Neuron (in vitro differentiated cells): ENCODE results near the gene PCDHGB2.
"Not testable (repeated sequence)": the region's sequence is repeated elsewhere in the genome, so short reads cannot be mapped to it uniquely, and the experiment has no call there.

Experiments used
- H2AFZ ChIP-seq: one replicate; pipeline ENCODE4 v1.6.1; 2013; ENCODE audit warnings: low read depth, mild to moderate bottlenecking, inconsistent platforms, low read length, moderate library complexity
- H3K27me3 ChIP-seq: one replicate; pipeline ENCODE4 v1.6.1; 2013; ENCODE audit warnings: low read length; ENCODE audit not compliant: insufficient read depth
- H3K36me3 ChIP-seq: one replicate; pipeline ENCODE4 v1.6.1; 2013; ENCODE audit warnings: low read length; ENCODE audit not compliant: insufficient read depth
- H3K4me1 ChIP-seq: one replicate; pipeline ENCODE4 v1.6.1; 2013; ENCODE audit warnings: low read length; ENCODE audit not compliant: insufficient read depth
- H3K4me3 ChIP-seq: 2 replicates; pipeline ENCODE4 v1.5.1; 2013; ENCODE audit warnings: mild to moderate bottlenecking, low read length, moderate library complexity
- H3K9me3 ChIP-seq: one replicate; pipeline ENCODE4 v1.6.1; 2013; ENCODE audit warnings: low read length

PCDHGB2 gene

DNA sequence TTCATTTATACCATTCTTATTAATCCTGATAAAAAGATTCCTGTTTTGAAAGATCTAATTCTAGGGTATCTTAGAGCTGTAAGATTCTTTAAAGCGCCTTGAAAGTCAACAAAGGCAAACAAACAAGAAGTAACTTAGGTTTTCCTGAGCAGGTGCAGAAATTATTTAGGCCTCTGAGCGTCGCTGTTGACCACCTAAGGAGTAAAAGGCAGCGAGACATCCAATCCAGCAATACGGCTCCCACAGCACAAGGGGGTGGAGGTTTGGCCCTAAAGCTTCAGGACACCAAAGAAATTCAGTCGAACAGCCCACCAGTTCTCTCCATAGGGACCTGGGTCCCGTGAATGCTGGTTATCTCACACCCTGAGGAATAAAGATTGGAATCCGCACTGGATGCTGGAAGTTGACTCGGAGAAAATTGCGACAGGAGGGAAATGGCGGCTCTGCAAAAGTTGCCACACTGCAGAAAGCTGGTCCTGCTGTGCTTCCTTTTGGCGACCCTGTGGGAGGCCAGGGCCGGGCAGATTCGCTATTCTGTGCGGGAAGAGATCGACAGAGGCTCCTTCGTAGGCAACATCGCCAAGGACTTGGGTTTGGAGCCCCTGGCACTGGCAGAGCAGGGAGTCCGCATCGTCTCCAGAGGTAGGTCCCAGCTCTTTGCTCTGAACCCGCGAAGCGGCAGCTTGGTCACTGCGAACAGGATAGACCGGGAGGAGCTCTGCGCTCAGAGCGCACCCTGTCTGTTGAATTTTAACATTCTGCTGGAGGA lies 21.1 kb upstream of the PCDHGB2 start, which contains the start of gene PCDHGA2:
PCDHGA2 (plus strand) TSS at position 223 of the 769 bp plus-strand sequence.
- Histone ChIP-seq H3K27me3 (no peaks in the 10 kb centered on the region), H3K4me3 (no peak within 1 kb of the TSS), H2AFZ (no peak within 1 kb of the TSS), H3K36me3 (no peaks in the 10 kb centered on the region), H3K4me1 (no peaks in the 10 kb centered on the region), H3K9me3 (peaks cover 9% of the 10 kb centered on the region)

DNA sequence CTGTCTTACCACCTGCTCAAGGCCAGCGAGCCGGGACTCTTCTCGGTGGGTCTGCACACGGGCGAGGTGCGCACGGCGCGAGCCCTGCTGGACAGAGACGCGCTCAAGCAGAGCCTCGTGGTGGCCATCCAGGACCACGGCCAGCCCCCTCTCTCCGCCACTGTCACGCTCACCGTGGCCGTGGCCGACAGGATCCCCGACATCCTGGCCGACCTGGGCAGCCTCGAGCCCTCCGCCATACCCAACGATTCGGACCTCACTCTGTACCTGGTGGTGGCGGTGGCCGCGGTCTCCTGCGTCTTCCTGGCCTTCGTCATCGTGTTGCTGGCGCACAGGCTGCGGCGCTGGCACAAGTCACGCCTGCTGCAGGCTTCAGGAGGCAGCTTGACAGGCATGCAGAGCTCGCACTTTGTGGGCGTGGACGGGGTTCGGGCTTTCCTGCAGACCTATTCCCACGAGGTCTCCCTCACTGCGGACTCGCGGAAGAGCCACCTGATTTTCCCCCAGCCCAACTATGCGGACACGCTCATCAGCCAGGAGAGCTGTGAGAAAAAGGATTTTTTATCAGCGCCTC lies 18.9 kb upstream of the PCDHGB2 start:
- not testable (repeated sequence) for H3K27me3 ChIP-seq, H2AFZ ChIP-seq, H3K4me1 ChIP-seq, H3K36me3 ChIP-seq, H3K4me3 ChIP-seq
- H3K9me3 ChIP-seq: peaks cover 18% of the 10 kb centered on the region

DNA sequence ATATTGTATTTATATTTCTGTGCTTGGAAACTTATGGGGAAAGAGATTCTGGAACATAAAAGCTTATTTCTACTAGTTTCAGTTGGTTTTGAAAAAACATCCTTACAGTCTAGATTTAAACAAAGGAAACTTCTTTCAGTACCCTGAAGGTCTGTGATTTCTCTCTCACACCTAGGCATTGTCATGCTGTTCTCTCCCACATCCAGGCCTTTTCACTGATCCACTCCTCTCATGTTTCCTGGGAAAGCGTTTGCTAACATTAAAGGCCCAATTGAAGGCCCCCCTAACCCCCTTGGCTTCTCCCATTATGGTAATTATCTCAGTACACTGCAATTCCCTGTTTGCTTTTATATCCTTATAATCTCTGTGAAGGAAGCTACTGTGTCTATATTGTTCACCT lies 17.0 kb upstream of the PCDHGB2 start:
- Histone ChIP-seq H3K4me3 (no peak overlapping the region), H3K9me3 (peaks cover 18% of the 10 kb centered on the region), H3K27me3 (no peaks in the 10 kb centered on the region), H3K36me3 (no peaks in the 10 kb centered on the region), H3K4me1 (no peaks in the 10 kb centered on the region), H2AFZ (no peak overlapping the region)

DNA sequence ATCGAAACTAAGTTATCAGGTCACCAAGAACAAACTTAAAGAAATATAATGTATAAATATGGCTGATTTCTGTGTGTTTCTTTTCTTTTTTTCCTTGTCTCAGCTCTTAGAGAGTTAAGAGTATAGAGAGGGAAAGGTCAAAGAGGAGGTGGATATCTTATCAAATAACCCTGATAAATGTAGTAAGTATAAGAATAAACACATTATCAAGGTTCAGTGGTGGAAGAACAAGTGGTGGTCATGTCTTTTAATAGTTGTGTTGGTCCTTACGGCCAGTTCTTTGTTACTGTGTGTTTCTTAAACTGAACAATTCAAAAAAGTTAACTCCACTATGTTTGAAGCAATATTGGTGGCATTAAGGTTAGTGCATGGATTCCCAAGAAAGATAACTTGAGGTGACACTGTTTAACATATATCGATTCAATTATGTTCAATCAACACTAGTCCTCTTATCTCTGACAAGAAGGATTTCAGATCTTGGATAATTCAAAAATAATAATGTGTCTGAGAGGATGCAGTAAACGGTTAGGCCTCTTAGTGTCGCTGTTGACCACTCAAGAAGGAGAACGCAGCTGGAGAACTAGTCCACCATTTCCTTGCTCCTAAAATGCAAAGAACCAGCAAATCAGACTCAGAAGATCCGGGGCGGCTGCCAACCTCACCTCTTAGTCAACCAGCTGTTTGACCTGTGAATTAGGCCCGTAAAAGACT lies 16.4 kb upstream of the PCDHGB2 start, which contains the start of gene PCDHGA3:
PCDHGA3 (plus strand) TSS at position 588 of the 711 bp plus-strand sequence. CDS start 205 bp downstream, outside the sequence.
- Histone ChIP-seq H3K27me3 (no peaks in the 10 kb centered on the region), H3K4me1 (no peaks in the 10 kb centered on the region), H2AFZ (no peak within 1 kb of the TSS), H3K36me3 (no peaks in the 10 kb centered on the region), H3K4me3 (no peak within 1 kb of the TSS), H3K9me3 (peaks cover 18% of the 10 kb centered on the region)

DNA sequence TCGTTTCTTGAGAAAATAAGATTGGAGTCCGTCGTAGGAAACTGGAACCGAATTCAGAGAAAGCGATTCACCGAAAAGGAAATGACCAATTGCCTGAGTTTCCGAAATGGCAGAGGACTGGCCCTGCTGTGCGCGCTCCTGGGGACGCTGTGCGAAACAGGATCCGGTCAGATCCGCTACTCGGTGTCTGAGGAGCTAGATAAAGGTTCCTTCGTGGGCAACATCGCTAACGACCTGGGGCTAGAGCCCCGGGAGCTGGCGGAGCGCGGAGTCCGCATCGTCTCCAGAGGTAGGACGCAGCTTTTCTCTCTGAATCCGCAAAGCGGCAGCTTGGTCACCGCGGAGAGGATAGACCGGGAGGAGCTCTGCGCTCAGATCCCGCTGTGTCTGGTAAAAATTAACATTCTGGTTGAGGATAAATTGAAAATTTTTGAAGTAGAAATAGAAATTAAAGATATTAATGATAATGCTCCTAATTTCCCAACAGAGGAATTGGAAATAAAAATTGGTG lies 15.8 kb upstream of the PCDHGB2 start:
- H3K27me3 ChIP-seq: no peaks in the 10 kb centered on the region
- H3K4me1 ChIP-seq: no peaks in the 10 kb centered on the region
- H3K4me3 ChIP-seq: no peak overlapping the region
- H3K9me3 ChIP-seq: peaks cover 20% of the 10 kb centered on the region
- H3K36me3 ChIP-seq: no peaks in the 10 kb centered on the region
- H2AFZ ChIP-seq: no peak overlapping the region

DNA sequence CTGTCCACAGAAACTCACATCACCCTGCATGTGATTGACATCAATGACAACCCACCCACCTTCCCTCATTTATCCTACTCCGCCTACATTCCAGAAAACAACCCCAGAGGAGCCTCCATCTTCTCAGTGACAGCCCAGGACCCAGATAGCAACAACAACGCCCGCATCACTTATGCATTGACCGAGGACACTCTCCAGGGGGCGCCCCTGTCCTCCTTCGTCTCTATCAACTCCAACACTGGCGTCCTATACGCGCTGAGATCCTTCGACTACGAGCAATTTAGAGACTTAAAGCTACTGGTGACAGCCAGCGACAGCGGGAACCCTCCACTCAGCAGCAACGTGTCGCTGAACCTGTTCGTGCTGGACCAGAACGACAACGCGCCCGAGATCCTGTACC lies 14.5 kb upstream of the PCDHGB2 start:
- Histone ChIP-seq H3K9me3 (peaks cover 12% of the 10 kb centered on the region), H3K4me3 (no peak overlapping the region)

DNA sequence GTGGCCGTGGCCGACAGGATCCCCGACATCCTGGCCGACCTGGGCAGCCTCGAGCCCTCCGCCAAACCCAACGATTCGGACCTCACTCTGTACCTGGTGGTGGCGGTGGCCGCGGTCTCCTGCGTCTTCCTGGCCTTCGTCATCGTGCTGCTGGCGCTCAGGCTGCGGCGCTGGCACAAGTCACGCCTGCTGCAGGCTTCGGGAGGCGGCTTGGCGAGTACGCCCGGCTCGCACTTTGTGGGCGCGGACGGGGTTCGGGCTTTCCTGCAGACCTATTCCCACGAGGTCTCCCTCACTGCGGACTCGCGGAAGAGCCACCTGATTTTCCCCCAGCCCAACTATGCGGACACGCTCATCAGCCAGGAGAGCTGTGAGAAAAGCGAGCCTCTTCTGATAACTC lies 13.8 kb upstream of the PCDHGB2 start:
- peaks cover 15% of the 10 kb centered on the region for H3K9me3 ChIP-seq
- not testable (repeated sequence) for H3K27me3 ChIP-seq, H3K36me3 ChIP-seq, H3K4me1 ChIP-seq, H3K4me3 ChIP-seq, H2AFZ ChIP-seq

More for the DNA sequence above, 14.5 kb upstream of the PCDHGB2 start:
- H3K36me3 ChIP-seq: no peaks in the 10 kb centered on the region
- H3K4me1 ChIP-seq: no peaks in the 10 kb centered on the region
- no peak overlapping the region for H2AFZ ChIP-seq
- H3K27me3 ChIP-seq: no peaks in the 10 kb centered on the region

DNA sequence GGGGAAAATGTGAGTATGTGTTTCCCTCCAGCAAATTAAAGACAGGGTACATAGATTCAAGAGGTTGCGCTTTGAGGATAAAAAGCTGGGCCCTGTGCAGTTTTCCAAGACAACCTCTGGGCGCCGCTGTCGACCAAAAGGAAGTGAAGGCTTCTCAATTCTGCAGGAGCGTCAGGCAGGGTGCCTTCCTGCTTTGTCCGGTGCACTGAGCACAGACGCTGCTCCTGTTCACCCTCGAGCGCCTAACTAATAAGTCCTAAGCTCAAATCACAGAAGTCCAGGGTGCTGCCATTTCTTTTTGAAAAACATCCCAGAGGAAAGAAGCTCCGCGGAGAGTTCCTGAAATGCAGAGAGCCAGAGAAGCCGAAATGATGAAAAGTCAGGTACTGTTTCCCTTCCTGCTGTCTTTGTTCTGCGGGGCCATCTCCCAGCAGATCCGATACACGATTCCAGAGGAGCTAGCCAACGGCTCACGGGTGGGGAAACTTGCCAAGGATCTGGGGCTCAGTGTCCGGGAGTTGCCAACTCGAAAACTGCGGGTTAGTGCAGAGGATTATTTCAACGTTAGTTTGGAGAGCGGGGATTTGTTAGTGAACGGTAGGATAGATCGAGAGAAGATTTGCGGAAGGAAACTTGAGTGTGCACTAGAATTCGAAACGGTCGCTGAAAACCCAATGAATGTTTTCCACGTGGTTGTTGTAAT lies 9.7 kb upstream of the PCDHGB2 start, which contains the start of gene PCDHGB1:
PCDHGB1 (plus strand) TSS at position 183 of the 703 bp plus-strand sequence; CDS start at position 345, 162 bp downstream.
- Histone ChIP-seq H3K36me3 (no peaks in the 10 kb centered on the region), H3K27me3 (no peaks in the 10 kb centered on the region), H3K4me3 (peak within 1 kb of the TSS; percentile 32), H3K9me3 (peaks cover 24% of the 10 kb centered on the region), H3K4me1 (no peaks in the 10 kb centered on the region), H2AFZ (peak within 1 kb of the TSS; percentile 32)

DNA sequence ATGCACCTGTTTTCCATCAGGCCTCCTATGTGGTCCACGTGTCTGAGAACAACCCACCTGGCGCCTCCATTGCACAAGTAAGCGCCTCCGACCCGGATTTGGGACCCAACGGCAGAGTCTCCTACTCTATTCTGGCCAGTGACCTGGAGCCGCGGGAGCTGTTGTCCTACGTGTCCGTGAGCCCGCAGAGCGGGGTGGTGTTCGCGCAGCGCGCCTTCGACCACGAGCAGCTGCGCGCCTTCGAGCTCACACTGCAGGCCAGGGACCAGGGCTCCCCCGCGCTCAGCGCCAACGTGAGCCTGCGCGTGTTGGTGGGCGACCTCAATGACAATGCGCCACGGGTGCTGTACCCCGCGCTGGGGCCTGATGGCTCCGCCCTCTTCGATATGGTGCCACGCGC lies 8.2 kb upstream of the PCDHGB2 start:
- Histone ChIP-seq H2AFZ (no peak overlapping the region), H3K9me3 (peaks cover 32% of the 10 kb centered on the region), H3K4me1 (no peaks in the 10 kb centered on the region), H3K36me3 (no peaks in the 10 kb centered on the region), H3K4me3 (no peak overlapping the region), H3K27me3 (no peaks in the 10 kb centered on the region)

DNA sequence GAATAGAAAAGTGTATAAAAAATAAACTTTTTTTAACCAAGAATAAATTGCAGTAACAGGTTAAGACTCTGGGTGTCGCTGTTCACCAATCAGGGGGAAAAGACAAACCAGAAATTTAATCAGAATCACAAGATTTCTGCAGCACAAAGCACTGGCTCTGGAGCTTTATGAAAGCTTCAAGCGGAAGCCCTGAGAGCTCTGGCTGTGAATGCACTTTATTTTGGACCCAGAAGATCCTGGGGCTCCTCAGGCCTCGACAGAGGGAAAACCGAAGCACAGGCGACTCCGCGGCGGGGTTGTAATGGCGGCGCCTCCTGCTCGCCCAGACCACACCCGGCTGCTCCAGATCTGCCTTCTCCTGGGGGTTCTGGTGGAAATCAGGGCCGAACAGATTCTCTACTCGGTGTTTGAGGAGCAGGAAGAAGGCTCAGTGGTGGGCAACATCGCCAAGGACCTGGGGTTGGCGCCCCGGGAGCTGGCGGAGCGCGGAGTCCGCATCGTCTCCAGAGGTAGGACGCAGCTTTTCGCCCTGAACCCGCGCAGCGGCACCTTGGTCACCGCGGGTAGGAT lies 4.8 kb upstream of the PCDHGB2 start, which contains the start of gene PCDHGA4:
PCDHGA4 (plus strand) TSS at position 122 of the 570 bp plus-strand sequence; CDS start at position 209, 87 bp downstream.
- Histone ChIP-seq H3K4me1 (no peaks in the 10 kb centered on the region), H3K9me3 (peaks cover 40% of the 10 kb centered on the region), H2AFZ (no peak within 1 kb of the TSS), H3K27me3 (no peaks in the 10 kb centered on the region), H3K36me3 (no peaks in the 10 kb centered on the region), H3K4me3 (no peak within 1 kb of the TSS)

DNA sequence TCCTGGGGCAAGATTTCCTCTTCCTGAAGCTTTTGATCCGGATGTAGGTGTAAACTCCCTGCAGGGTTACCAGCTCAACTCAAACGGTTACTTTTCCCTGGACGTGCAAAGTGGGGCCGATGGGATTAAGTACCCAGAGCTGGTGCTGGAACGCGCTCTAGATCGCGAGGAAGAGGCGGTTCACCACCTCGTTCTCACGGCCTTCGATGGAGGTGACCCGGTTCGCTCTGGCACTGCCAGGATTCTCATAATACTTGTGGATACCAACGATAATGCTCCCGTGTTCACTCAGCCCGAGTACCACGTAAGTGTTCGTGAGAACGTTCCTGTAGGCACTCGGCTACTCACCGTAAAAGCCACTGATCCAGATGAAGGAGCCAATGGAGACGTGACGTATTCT lies 4.2 kb upstream of the PCDHGB2 start:
- Histone ChIP-seq H3K27me3 (no peaks in the 10 kb centered on the region), H3K4me1 (no peaks in the 10 kb centered on the region), H3K36me3 (no peaks in the 10 kb centered on the region), H3K4me3 (no peak overlapping the region), H3K9me3 (peaks cover 42% of the 10 kb centered on the region), H2AFZ (no peak overlapping the region)

DNA sequence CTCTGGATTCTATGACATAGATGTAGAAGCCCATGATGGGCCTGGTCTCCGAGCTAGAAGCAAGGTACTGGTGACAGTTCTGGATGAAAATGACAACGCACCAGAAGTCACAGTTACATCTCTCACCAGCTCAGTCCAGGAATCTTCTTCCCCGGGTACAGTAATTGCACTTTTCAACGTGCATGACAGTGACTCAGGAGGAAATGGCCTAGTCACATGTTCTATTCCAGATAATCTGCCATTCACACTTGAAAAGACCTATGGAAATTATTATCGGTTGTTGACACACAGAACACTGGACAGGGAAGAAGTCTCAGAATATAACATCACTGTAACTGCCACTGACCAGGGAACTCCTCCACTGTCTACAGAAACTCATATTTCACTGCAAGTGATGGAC lies 3.7 kb upstream of the PCDHGB2 start:
- Histone ChIP-seq H2AFZ (no peak overlapping the region), H3K4me1 (no peaks in the 10 kb centered on the region), H3K4me3 (no peak overlapping the region), H3K9me3 (peaks cover 42% of the 10 kb centered on the region), H3K36me3 (no peaks in the 10 kb centered on the region), H3K27me3 (no peaks in the 10 kb centered on the region)
